DOHH2 (cell line): ENCODE measurements around the gene S100A13.
"Not testable (repeated sequence)": the region's sequence is repeated elsewhere in the genome, so short reads cannot be mapped to it uniquely, and the experiment has no call there.

ENCODE experiments used
- H3F3A ChIP-seq: fragments of 200-600 bp; sonication (generic), shearing (Covaris generic); 2 replicates; pipeline ENCODE4 v1.6.0; 2016; ENCODE audit warnings: antibody characterized with exemption, mild to moderate bottlenecking; ENCODE audit not compliant: control insufficient read depth, insufficient read depth
- H3K27ac ChIP-seq: fragments of 200-600 bp; sonication (generic); 2 replicates; pipeline ENCODE4 v1.5.1; 2014; ENCODE audit warnings: low read depth, mild to moderate bottlenecking, low read length, moderate library complexity
- H3K27me3 ChIP-seq: fragments of 200-600 bp; sonication (generic); 2 replicates; pipeline ENCODE4 v1.6.1; 2014; ENCODE audit warnings: mild to moderate bottlenecking, low read length, mixed read lengths; ENCODE audit not compliant: control insufficient read depth
- H3K36me3 ChIP-seq: fragments of 200-600 bp; sonication (generic); 2 replicates; pipeline ENCODE4 v1.6.1; 2014; ENCODE audit warnings: mild to moderate bottlenecking, low read length, moderate library complexity, mixed read lengths; ENCODE audit not compliant: control insufficient read depth
- H3K4me1 ChIP-seq: fragments of 200-600 bp; sonication (generic); 2 replicates; pipeline ENCODE4 v1.6.1; 2014; ENCODE audit warnings: mild to moderate bottlenecking, low read length, mixed read lengths; ENCODE audit not compliant: control insufficient read depth
- H3K4me2 ChIP-seq: fragments of 200-600 bp; sonication (generic); 2 replicates; pipeline ENCODE4 v1.6.0; 2014; ENCODE audit warnings: mild to moderate bottlenecking, low read length, moderate library complexity
- H3K4me3 ChIP-seq: fragments of 200-600 bp; sonication (generic); 2 replicates; pipeline ENCODE4 v1.5.1; 2014; ENCODE audit warnings: mild to moderate bottlenecking, low read length, mixed read lengths
- H3K79me2 ChIP-seq: fragments of 200-600 bp; sonication (generic); 2 replicates; pipeline ENCODE4 v1.6.1; 2014; ENCODE audit warnings: mild to moderate bottlenecking, low read length, mixed read lengths; ENCODE audit not compliant: control insufficient read depth
- H3K9me2 ChIP-seq: fragments of 200-600 bp; sonication (generic); replicated peaks from 2 replicates; pipeline ENCODE4 v1.6.1; 2014; ENCODE audit warnings: mild to moderate bottlenecking, low read length, mixed read lengths; ENCODE audit not compliant: control insufficient read depth
- H3K9me3 ChIP-seq: fragments of 200-600 bp; sonication (generic); 2 replicates; pipeline ENCODE4 v1.6.1; 2014; ENCODE audit warnings: antibody characterized with exemption, low read length, mixed read lengths; ENCODE audit not compliant: control insufficient read depth, insufficient read depth
- H4K20me1 ChIP-seq: fragments of 200-600 bp; sonication (generic); 2 replicates; pipeline ENCODE4 v1.6.0; 2014; ENCODE audit warnings: low read depth, mild to moderate bottlenecking, antibody characterized with exemption, low read length, moderate library complexity; ENCODE audit not compliant: control insufficient read depth, insufficient read depth
- CTCF ChIP-seq: fragments of 200-600 bp; sonication (generic); IDR thresholded peaks from one replicate; pipeline ENCODE4 v1.5.1; 2014; ENCODE audit warnings: antibody characterized with exemption, mild to moderate bottlenecking, low read depth, low read length; ENCODE audit not compliant: poor library complexity, severe bottlenecking
- EZH2phosphoT487 ChIP-seq: fragments of 200-600 bp; sonication (generic); IDR thresholded peaks from 2 replicates; pipeline ENCODE4 v1.6.1; 2017; ENCODE audit warnings: borderline replicate concordance, mild to moderate bottlenecking, antibody characterized with exemption, low read length, moderate library complexity, mixed read lengths

Gene S100A13

GRCh38 chr1:153585006-153585405 is 42.3 kb downstream of the S100A13 start:
- Histone ChIP-seq H3K4me2 (no peak overlapping the region), H3K27ac (no peak overlapping the region), H3K4me1 (peaks cover 6% of the 10 kb centered on the region), H4K20me1 (no peaks in the 10 kb centered on the region), H3F3A (no peaks in the 10 kb centered on the region), H3K27me3 (no peaks in the 10 kb centered on the region; the same call in none of the 2 replicates), H3K79me2 (no peaks in the 10 kb centered on the region), H3K36me3 (no peaks in the 10 kb centered on the region), H3K9me2 (no peaks in the 10 kb centered on the region), H3K4me3 (no peak overlapping the region), H3K9me3 (no peaks in the 10 kb centered on the region)
- TF ChIP-seq CTCF (no peak), EZH2phosphoT487 (no peak)

GRCh38 chr1:153583976-153584375 is 43.3 kb downstream of the S100A13 start:
- Histone ChIP-seq H3K36me3 (no peaks in the 10 kb centered on the region), H3K4me1 (peaks cover 6% of the 10 kb centered on the region), H3K4me3 (no peak overlapping the region)

GRCh38 chr1:153583514-153583913 is 43.8 kb downstream of the S100A13 start:
- not testable (repeated sequence) for H3K9me2 ChIP-seq, H3K4me3 ChIP-seq, H3F3A ChIP-seq, H3K79me2 ChIP-seq, H3K4me2 ChIP-seq, H3K36me3 ChIP-seq, H3K27me3 ChIP-seq, H3K4me1 ChIP-seq, H3K27ac ChIP-seq, H3K9me3 ChIP-seq, H4K20me1 ChIP-seq

More at GRCh38 chr1:153583976-153584375, 43.3 kb downstream of the S100A13 start:
- TF ChIP-seq CTCF (no peak), EZH2phosphoT487 (no peak)
- no peaks in the 10 kb centered on the region for H3K9me2 ChIP-seq
- no peaks in the 10 kb centered on the region for H4K20me1 ChIP-seq
- no peaks in the 10 kb centered on the region for H3K79me2 ChIP-seq
- peaks cover 5% of the 10 kb centered on the region for H3K27me3 ChIP-seq
- no peak overlapping the region for H3K4me2 ChIP-seq
- no peak overlapping the region for H3K27ac ChIP-seq
- H3K9me3 ChIP-seq: no peaks in the 10 kb centered on the region
- H3F3A ChIP-seq: no peaks in the 10 kb centered on the region

- not testable (repeated sequence) for H3K9me3 ChIP-seq, H3K4me3 ChIP-seq
- H3K27me3 ChIP-seq: peaks cover 16% of the 10 kb centered on the region
These were observed 44.5 kb downstream of the S100A13 start for GRCh38 chr1:153582836-153583235.

More at GRCh38 chr1:153582836-153583235, 44.5 kb downstream of the S100A13 start:
- not testable (repeated sequence) for H3K4me1 ChIP-seq, H3K9me2 ChIP-seq, H3F3A ChIP-seq, H3K4me2 ChIP-seq, H3K27ac ChIP-seq, H3K36me3 ChIP-seq, H3K79me2 ChIP-seq, H4K20me1 ChIP-seq
